Measurements from ENCODE around the gene CMTM2.
"Not testable (repeated sequence)": the region's sequence is repeated elsewhere in the genome, so short reads cannot be mapped to it uniquely, and the experiment has no call there.

The CMTM2 gene

DNA sequence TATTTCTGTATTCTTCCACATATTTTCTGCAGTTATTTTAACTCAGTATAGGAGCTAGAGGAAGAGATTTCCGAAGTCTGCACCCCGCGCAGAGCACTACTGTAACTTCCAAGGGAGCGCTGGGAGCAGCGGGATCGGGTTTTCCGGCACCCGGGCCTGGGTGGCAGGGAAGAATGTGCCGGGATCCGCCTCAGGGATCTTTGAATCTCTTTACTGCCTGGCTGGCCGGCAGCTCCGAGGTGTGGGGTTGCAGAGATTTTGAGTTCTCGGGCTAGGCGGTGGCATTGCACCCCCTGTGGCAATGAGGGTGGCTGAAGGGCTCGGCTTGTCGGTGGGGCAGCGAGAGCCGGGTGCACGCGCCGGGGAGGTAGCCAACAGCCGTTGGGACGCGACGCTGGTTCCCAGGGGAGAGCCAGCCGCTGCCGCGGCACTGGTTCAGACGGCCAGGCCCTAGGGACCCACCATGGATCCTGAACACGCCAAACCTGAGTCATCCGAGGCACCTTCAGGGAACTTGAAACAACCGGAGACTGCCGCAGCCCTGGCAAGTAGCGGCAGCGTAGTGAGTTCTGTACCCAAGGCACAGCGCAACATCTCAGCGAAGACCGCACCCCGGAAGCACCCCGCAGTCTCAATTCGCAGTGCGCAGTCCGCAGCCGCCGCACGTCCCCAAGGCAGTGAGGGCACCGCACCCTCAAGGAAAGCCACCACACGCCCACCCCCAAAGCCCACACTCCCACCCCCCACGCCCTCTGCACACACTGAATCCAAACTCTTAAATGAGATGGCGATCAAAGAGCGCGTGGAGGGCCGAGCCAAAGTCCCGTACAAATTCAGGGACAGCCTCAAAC lies 13.0 kb upstream of the CMTM2 start, which contains the start of gene CMTM1:
CMTM1 (plus strand) TSS at position 389 of the 851 bp plus-strand sequence; CDS start at position 464, 75 bp downstream.
- DNase-seq (ENCODE audit: low spot score), result no peak
- TF ChIP-seq CTCF (IDR thresholded peaks at IDR 0.05; ENCODE audit: extremely low read depth, missing control alignments), result no peak

- DNase-seq (ENCODE audit: low spot score), result not testable (repeated sequence)
These were observed 12.0 kb upstream of the CMTM2 start for GRCh38 chr16:66567270-66567669.

- DNase-seq (ENCODE audit: low spot score), result no peak
- no peak for TF ChIP-seq CTCF (IDR thresholded peaks at IDR 0.05; ENCODE audit: extremely low read depth, missing control alignments)
These were observed 10.9 kb upstream of the CMTM2 start for GRCh38 chr16:66568355-66568754.

- no peak for DNase-seq (ENCODE audit: low spot score)
- TF ChIP-seq CTCF (IDR thresholded peaks at IDR 0.05; ENCODE audit: extremely low read depth, missing control alignments), result no peak
These were observed 10.1 kb upstream of the CMTM2 start for GRCh38 chr16:66569131-66569530.

DNA sequence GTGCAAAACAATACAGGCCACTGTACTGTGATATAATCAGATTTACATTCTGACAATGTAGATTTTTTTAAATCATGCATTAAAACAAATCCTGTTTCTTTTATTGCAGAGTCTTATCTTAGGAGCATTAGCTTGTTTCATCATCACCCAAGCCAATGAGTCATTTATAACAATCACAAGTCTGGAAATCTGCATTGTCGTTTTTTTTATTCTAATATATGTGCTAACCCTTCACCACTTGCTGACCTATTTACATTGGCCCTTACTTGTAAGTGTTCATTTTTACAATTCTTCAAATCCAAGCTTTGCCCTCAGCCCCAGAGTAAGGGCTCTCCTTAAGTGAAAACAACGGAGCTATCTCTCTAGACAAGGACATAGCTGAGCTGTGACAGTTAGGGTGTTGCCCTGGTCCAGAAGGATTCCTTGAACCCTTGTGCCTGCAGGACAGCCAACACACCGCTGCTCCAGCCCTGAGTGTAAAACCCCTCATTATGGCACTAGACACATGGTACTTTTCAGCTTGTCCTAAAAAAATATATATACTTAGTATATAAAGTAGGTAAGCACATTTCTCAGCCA lies 9.3 kb upstream of the CMTM2 start:
- DNase-seq (ENCODE audit: low spot score), result no peak

GRCh38 chr16:66572356-66572755 lies 6.9 kb upstream of the CMTM2 start:
- no peak for DNase-seq (ENCODE audit: low spot score)
- TF ChIP-seq CTCF (IDR thresholded peaks at IDR 0.05; ENCODE audit: extremely low read depth, missing control alignments), result no peak

More for the DNA sequence above, 9.3 kb upstream of the CMTM2 start:
- no peak for TF ChIP-seq CTCF (IDR thresholded peaks at IDR 0.05; ENCODE audit: extremely low read depth, missing control alignments)

DNA sequence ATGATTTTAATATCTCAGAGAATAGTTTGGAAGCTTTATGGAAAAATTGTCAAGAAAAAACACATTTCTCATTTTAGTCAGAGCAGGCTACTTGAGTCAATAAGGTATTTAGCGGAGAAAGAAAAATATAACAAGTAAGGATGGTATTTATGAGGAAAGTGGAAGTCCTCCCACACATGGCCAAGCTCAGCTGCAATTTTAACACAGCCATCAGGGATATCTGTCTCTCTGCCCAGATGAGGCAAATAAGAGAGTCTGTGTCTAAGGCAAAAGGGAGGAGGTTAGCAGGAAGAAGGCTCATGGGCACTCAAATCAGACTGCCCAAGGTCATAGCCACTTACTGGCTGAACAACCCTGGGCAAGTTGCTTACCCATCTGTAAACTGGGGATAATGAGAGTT lies 5.2 kb upstream of the CMTM2 start:
- TF ChIP-seq CTCF (IDR thresholded peaks at IDR 0.05; ENCODE audit: extremely low read depth, missing control alignments), result no peak
- DNase-seq (ENCODE audit: low spot score), result no peak

Measured in GM20000 (cell line).